NCI-H1694 (cell line): ENCODE results near the gene GDF10.
A peak's percentile ranks its signal among the peaks of the same experiment; 100 is the strongest.

ENCODE experiments used
- DNase-seq: peaks from one replicate; lab custom pipeline; 2025; lab: John Stamatoyannopoulos, UW

The GDF10 gene

GRCh38 chr10:47294057-47294456 is 5.9 kb upstream of the GDF10 start:
- no peak for DNase-seq

GRCh38 chr10:47294501-47294900 is 5.5 kb upstream of the GDF10 start:
- DNase-seq, result no peak

GRCh38 chr10:47295411-47295810 is 4.6 kb upstream of the GDF10 start:
- DNase-seq, result no peak

DNA sequence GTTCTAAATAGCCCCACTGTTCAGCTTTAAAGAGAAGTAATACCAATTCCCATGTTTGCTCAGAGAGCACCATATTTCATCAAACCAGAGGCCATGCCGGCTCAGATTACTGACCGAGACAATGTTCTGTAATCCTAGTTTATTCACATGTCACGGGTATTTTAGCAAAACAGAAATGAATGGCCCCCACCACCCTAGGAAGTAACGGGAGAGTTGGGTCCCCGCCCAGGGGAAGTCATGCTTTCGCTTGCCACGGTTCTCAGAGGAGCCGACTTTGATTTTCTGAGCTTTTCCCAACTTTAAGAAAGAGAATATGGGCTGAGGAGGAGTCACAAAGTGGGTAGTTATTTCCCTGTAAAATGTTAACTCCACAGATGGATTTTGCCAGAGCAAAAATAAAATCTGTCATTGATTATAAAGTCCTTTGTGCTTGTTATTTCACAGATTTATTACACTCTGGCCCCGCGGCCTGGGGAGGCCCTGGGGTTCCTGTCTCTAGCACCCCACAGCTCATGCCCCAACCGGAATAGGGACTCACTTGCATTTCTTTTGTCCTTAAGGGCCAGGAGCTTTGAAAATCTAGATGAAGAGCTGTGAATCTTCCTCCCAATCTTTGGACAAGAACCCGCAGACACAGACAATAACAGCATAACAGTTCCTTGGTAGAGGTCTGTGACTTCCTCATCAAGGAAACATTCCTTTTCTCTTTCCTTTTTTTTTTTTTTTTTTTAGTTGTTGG is 3.7 kb upstream of the GDF10 start:
- DNase-seq, result no peak

DNA sequence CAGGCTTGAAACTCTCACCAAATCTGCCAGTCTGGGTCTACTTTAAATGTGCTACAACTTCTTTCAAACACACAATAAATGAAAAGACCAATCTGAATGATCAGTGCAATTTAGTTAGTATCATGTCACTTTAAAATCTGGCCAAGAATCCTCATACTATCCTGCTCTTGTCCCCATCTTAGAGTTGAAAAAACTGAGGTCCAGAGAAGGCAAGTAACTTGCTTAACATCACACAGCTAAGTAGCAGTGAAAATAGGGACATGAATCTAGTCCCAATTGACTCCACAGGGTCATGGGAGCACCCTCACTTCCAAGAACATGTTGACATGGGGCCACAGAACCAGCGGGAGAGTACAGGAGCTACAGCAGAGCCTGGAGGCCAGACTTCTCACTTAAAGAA is 3.1 kb upstream of the GDF10 start:
- no peak for DNase-seq

DNA sequence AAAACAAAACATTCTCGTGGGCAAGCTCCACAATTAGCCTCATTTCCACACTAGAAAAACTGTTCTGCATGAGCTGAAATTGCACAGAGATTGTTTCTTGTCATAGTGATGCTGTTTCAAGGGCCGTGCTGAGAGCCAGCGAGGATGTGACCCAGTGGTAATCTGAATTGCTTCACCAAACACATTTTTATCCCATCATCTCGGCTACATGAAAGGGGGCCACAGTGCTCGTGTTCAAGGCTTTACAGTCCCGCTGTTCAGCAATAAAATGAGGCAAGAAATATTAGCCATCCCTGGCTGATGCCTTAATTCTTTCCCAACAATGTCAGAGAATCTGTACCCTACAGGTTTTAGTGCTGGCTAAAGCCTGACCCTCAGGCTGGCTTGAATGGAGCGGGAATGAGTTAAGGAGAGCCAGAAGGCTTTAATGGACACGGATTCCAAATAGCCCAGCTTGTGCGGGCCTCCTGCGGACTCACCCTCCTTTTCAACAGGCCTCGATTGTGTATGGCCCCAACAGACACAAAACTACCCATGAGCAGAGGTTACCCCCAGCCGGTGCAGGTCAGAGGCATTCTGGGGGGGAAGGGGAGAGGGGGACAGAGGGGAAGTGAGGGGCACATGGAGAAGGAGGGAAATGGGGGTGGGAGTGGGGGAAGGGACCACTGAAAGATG is 2.0 kb upstream of the GDF10 start:
- DNase-seq, result no peak

DNA sequence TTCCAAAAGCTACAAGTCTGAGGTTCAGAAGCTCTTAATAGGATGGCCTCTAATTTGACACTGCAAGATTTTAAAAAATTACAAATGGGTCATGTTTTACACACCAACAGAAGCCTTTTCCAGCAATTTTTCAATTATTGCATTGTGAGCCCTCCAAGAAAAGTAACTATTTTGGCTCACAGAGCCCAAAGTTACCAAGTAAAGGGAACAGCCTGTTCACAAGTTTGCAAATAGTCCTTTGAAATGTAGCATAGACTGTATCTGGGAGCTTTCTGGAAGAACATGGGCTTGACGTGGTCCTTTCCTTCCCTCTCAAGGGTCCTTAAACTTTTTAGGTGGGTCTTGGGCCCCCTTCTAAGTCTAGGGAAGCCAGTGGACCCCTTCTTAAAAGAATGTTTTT is 1.3 kb upstream of the GDF10 start:
- no peak for DNase-seq

GRCh38 chr10:47300429-47300931 is 483 bp downstream of the GDF10 start:
- no peak for DNase-seq

GRCh38 chr10:47301833-47302232 is 1.8 kb downstream of the GDF10 start:
- no peak for DNase-seq

DNA sequence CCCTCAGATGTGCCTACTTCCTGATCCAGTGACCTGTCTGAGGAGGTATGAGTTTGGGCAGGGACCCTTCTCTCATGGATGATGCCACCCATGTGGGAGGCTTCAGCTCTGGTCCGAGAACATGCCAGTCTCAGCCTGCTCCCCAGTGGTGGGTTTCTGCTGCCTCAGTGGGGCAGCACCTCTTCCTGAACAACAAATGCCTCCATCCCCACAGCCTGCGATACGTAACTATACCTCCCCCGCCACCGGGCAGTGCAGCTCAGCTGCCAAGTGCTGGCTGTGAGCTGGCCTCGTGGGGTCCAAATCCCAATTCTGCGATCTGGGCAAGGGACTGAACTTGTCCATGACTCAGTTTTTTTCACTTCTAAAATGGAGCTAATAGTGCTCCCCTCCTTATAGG is 3.1 kb downstream of the GDF10 start:
- no peak for DNase-seq

GRCh38 chr10:47303866-47304265 is 3.9 kb downstream of the GDF10 start:
- DNase-seq, result no peak

- DNase-seq, result no peak
These were observed 5.6 kb downstream of the GDF10 start for GRCh38 chr10:47305566-47305965.

- DNase-seq, result no peak
These were observed 6.6 kb downstream of the GDF10 start for GRCh38 chr10:47306387-47307210.

- no peak for DNase-seq
These were observed 7.4 kb downstream of the GDF10 start for GRCh38 chr10:47307381-47307780.

DNA sequence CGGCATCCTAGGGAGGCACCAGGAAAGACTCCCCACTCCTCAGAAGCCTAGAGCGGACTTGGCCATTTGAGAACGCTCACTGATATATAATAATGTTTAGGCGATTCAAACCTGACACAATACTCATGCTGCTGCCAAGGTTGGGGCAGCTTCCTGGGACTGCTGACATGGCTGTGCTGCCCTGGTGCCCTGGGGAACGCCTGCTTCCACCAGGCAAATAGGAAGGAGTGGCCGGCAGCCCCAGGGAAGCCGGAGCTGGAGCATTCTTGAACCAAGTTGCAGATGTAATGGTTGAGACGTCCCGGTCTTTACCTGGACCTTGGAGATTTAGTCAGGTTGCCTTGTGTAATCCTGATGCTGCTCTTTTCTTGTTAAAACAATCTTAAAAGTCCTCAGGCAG is 8.8 kb downstream of the GDF10 start:
- no peak for DNase-seq

- peak; percentile 1 for DNase-seq
These were observed 9.6 kb downstream of the GDF10 start for GRCh38 chr10:47309408-47310089.

DNA sequence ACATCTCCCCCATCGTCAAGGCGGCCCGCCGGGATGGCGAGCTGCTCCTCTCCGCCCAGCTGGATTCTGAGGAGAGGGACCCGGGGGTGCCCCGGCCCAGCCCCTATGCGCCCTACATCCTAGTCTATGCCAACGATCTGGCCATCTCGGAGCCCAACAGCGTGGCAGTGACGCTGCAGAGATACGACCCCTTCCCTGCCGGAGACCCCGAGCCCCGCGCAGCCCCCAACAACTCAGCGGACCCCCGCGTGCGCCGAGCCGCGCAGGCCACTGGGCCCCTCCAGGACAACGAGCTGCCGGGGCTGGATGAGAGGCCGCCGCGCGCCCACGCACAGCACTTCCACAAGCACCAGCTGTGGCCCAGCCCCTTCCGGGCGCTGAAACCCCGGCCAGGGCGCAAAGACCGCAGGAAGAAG is 10.1 kb downstream of the GDF10 start:
- no peak for DNase-seq

DNA sequence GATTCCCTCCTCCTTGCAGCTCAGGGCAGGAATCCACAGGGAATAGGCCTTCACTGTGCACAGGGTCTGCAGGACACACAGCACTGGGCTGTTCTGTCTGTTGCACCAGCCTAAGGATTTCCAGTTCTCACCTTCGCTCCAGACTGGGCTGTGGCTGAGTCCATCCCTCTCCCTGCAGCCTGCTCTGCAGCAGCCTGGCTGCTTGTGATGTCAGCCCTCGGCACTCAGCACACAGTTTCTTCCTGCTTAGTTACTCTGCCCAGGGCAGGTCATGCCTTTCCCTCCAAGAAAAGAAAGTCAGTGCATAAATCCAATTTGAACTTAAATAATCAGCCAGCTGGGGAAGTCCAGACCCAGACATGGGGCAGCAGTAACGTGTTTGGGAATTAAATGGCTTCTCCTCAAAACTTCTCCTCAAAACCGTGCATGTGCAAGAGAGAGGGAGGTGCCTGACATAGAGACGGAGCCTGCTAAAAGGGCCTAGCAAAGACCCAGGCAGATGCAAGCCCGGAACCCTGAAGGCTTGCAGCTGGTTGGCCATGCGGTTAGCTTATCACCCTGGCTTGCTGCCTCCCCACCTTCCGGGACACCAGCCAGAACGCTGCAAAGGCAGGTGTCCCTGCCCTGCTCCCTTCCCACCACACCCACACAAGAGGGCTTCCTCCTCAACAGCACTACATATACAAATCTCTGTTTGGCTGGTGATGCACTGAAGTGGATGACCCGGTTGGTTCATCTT is 11.4 kb downstream of the GDF10 start:
- DNase-seq, result no peak

DNA sequence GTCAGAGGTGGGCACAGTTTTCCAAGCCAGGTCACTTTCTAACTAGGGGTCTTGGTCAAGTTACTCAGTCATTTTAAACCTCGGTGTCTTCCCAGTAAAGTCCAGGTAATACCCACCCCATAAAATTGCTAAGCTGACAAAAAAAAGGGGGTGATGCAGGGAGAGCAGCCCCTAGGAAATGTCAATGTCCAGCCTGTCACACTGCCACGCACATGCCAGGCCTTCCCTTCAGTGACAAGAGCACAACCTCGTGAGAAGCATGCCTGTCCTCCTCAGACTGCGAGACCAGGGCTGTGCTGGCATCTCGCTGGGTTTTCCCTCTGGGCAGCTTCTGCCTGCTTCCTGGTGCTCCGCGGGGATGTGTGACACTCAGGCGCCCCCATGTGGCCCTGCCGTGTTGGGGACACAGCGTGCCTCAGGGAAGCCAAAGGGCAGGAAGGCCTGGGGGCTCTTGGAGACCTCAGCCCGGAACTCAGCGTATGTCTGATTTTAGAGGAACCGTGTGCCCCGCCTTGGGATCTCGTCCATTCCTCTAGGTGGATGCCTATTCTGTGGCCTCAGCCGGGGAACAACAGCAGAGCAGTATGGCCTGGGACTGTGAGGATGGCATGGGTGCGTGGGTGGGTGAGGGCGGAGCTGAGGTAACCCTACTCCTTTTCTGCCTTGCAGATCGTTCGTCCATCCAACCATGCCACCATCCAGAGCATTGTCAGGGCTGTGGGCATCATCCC is 12.1 kb downstream of the GDF10 start:
- DNase-seq, result peak; percentile 63

DNA sequence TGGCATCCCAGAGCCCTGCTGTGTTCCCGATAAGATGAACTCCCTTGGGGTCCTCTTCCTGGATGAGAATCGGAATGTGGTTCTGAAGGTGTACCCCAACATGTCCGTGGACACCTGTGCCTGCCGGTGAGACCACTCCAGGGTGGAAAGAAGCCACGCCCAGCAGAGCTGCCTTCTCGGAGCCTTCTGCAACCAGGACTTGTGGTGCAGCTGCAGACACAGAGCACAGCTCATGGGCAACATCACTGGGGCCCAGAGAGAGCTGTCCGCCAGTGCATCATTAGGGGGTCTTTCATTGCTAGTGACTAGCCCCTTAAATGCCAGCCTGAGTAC is 12.6 kb downstream of the GDF10 start:
- no peak for DNase-seq

DNA sequence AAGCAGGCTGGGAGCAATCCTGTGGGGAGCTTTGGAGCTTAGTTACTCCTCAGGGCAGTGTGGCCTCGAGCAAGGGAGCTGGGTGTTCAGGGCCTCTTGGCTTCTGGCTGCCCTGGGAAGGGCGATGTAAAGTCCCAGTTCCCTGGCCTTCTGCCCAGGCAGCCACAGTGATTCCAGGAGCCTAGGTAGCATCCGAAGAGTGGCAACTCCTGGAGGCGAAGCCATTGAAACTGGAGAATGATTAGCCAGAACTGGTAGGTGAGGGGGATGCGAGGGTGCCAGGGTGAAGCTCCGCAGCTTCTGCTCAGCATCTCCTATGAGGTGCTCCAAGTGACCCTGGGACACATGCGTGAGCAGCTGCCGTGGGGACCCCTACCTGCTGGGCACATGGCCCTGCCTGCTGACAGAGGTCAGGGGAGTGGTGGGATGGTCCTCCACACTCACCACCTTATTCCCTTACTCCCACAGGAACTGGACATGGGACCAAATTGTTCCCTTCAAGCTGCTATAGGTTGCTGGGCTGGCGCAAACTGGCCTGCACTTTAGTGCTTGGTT is 14.5 kb downstream of the GDF10 start:
- no peak for DNase-seq
